H1 (cell line): ENCODE data around the gene C1QL1. TPM values are rescaled to one million over a fixed set of nuclear protein-coding genes. Genes with fewer than 3 reads are reported as not detected.

Experiments used
- CBX8 ChIP-seq: fragments of 300-800, 300-1000 bp; sonication (generic); IDR thresholded peaks from 2 replicates; pipeline ENCODE4 v1.7.1; 2016; ENCODE audit warnings: low read depth, low read length, borderline replicate concordance
- EZH2 ChIP-seq: fragments of 200-600 bp; sonication (generic); IDR thresholded peaks from 2 replicates; pipeline ENCODE4 v1.7.1; 2012; ENCODE audit warnings: low read depth, mild to moderate bottlenecking, moderate library complexity, low read length, inconsistent platforms; ENCODE audit not compliant: severe bottlenecking
- polyA plus RNA-seq, 7 experiments: library from polyadenylated mRNA; depleted of rRNA in 3 of 7; stranded (reverse) in 5 of 7; unstranded in 2 of 7; fragments of >200 nt in 5 of 7; fragments of 200-250 nt in 2 of 7; gene quantifications; 1 replicate in 5 of 7; 2 replicates in 1 of 7; 4 replicates in 1 of 7; pipeline versions ENCODE4 v1.2.1 to v1.2.3, GENCODE V29; 2011 to 2013; ENCODE audit warnings: missing spikeins in 2 of 7, mixed read lengths in 2 of 7
- total RNA-seq: library from RNA; stranded (reverse); fragmentation: NEBNext Ultra II Directional; extraction: Animal tissue kit (Norgen Biotek cat#: 25700); gene quantifications from 2 replicates; pipeline ENCODE4 v1.2.1, GENCODE V29; 2021

C1QL1 gene
- total and polyA plus RNA-seq, 2 of the 8 experiments (the other 6 are each of a cell fraction or from before 2014, with no cell fraction given) = 7.6 to 10.5 TPM

- TF ChIP-seq EZH2 (no peak), CBX8 (no peak)
- TF ChIP-seq, all 59 proteins: peak for 0
Observed at GRCh38 chr17:44914148-44914547, 54.0 kb downstream of the C1QL1 start (continued).
